Psoas muscle (tissue), 8 donors: ENCODE measurements around the gene ARAF. TPM values are rescaled to one million over a fixed set of nuclear protein-coding genes. Genes with fewer than 3 reads are reported as not detected.

Source experiments
- ATAC-seq, 4 donors: fragments of 200-7000 bp; cut with Tn5 transposase; one replicate each; pipeline ENCODE4 v1.9.1; 2020; ENCODE audit warnings: moderate library complexity in 3 of 4, mild to moderate bottlenecking in 2 of 4
- DNase-seq, 2 donors: peaks; one replicate each; pipeline ENCODE4 v3.0.0-alpha.2; 2020
- H3K27ac ChIP-seq: fragments of 200-600 bp; one replicate; pipeline ENCODE4 v1.8.0; 2022
- H3K27me3 ChIP-seq, 3 donors: fragments of 200-600 bp in 1 of 3; one replicate each; pipeline versions ENCODE4 v1.6.1 to v1.8.0; 2013 to 2022; ENCODE audit warnings: low read length in 2 of 3, mild to moderate bottlenecking in 2 of 3, moderate library complexity in 1 of 3; ENCODE audit not compliant: insufficient read depth in 3 of 3
- H3K36me3 ChIP-seq, 2 donors: fragments of 200-600 bp in 1 of 2; one replicate each; pipeline versions ENCODE4 v1.6.1 to v1.8.0; 2013 to 2022; ENCODE audit warnings: low read depth in 1 of 2, mild to moderate bottlenecking in 1 of 2, moderate library complexity in 1 of 2; ENCODE audit not compliant: insufficient read depth in 1 of 2
- H3K4me1 ChIP-seq: fragments of 200-600 bp; one replicate; pipeline ENCODE4 v1.8.0; 2022
- H3K4me3 ChIP-seq: fragments of 200-600 bp; one replicate; pipeline ENCODE4 v1.8.0; 2022; ENCODE audit warnings: mild to moderate bottlenecking
- H3K9me3 ChIP-seq: fragments of 200-600 bp; one replicate; pipeline ENCODE4 v1.8.0; 2022
- WGBS, 3 donors: extraction: QIAGEN DNeasy Blood & Tissue Kit; methylation state at CpG; one replicate each; pipeline versions ENCODE4 v1.1.6 to v1.1.7; 2013; 5-methylcytosine and 5-hydroxymethylcytosine counted together
- intact Hi-C, 2 donors: fragments of 100-400 bp; cut with DNase I; formaldehyde crosslinking; loops; one replicate each; pipeline versions ENCODE4 v1.11.0 to v1.14.2; 2022
- polyA plus RNA-seq, 3 donors: library from polyadenylated mRNA; stranded (reverse); fragments of 200-250 nt; gene quantifications; one replicate each; pipeline ENCODE4 v1.2.3, GENCODE V29; 2013
- total RNA-seq, 4 donors: library from RNA; stranded (reverse); fragmentation: NEBNext Ultra II Directional in 2 of 4; extraction: Animal tissue kit (Norgen Biotek cat#: 25700) in 2 of 4; gene quantifications; one replicate each; pipeline versions ENCODE4 v1.2.1 to v1.2.4, GENCODE V29; 2021 to 2023
- TF ChIP-seq, protein P1 (sequence below): fragments of 200-600 bp; IDR thresholded peaks from one replicate; pipeline ENCODE4 v1.8.0; 2022; ENCODE audit warnings: antibody characterized with exemption
- donor health status: healthy with polysubstance abuse.
- donor health status: DM: no; HTN: no; CAD: no; lungs with moderate emphysema.
- donor health status: Bipolar disorder and iron deficiency.
- donor health status: healthy.
- donor health status: DM: yes; HTN: yes; CAD: no.
- donor health status: DM: no; HTN: no; CAD: no.
- donor health status: DM: no; HTN: no; CAD: no.
- donor health status: DM: yes; HTN: yes; CAD: no.

Gene ARAF
- total and polyA plus RNA-seq, 7 donors, result 54.3 to 118 (median 101) TPM

DNA sequence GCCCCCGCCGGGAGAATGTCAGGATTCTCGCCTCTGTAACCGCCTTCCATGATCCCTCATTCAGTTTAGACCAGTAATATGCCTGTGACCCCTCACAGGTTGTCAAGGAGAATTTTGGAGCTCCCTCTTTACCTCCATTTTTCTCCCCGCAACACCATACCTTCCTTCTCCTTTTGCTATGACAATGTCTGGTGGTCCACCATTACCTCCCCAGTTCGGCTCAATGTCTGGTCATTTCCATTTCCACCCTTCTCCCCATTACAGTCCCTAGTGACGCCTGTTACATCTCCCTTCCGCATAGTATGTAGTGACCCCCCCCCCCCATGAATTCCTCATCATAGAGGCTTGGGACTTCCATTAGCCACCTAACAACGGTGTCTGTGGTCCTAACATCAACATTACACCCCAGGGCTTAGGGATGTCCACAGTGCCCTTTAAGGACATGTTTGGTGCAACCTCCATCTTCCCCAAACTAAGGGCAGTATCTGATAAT lies 700 bp downstream of the ARAF start:
- no peak for DNase-seq
- intact Hi-C loops, result no loop called here
- Histone ChIP-seq H3K9me3 (no peaks in the 10 kb centered on the region), H3K4me3 (peak overlapping the region; percentile 70), H3K27me3 (no peaks in the 10 kb centered on the region), H3K27ac (peak overlapping the region; percentile 92), H3K36me3 (peaks cover 5 to 31% of the 10 kb centered on the region in 2 donors), H3K4me1 (no peaks in the 10 kb centered on the region)
- WGBS, 3 donors, result 2 to 45% (median 4%) methylated on average over 9 of the region's 9 CpGs
- no peak for ATAC-seq
- TF ChIP-seq, protein P1, sequence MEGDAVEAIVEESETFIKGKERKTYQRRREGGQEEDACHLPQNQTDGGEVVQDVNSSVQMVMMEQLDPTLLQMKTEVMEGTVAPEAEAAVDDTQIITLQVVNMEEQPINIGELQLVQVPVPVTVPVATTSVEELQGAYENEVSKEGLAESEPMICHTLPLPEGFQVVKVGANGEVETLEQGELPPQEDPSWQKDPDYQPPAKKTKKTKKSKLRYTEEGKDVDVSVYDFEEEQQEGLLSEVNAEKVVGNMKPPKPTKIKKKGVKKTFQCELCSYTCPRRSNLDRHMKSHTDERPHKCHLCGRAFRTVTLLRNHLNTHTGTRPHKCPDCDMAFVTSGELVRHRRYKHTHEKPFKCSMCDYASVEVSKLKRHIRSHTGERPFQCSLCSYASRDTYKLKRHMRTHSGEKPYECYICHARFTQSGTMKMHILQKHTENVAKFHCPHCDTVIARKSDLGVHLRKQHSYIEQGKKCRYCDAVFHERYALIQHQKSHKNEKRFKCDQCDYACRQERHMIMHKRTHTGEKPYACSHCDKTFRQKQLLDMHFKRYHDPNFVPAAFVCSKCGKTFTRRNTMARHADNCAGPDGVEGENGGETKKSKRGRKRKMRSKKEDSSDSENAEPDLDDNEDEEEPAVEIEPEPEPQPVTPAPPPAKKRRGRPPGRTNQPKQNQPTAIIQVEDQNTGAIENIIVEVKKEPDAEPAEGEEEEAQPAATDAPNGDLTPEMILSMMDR, result no peak

DNA sequence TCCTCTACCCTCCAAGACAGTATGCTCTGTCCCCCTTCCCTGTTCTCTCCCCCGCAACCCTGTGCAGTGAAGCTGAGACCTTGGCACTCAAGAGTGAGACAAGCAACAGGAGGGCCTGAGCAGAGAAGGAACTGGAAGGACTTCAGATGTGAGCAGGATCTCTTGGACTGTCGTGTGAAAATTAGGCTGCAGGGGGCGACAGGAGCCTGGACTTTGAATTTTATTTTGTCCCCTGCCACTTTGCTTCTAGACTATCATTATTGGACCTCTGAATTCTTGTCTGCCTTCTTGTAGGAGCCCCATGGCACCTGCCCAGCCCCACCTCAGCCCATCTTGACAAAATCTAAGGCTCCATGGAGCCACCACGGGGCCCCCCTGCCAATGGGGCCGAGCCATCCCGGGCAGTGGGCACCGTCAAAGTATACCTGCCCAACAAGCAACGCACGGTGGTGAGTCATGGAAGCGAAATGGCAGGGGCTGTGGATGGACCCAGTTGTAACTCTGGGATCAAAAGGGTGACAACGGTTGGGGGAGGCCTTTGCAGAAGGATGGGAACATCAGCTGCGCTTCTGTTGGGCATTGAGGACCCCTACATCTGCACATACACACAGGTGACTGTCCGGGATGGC lies 1.7 kb downstream of the ARAF start:
- intact Hi-C loops, result no loop called here
- ATAC-seq, result no peak
- WGBS, 3 donors, result 71 to 79% (median 79%) methylated on average over 12 to 13 of the region's 13 CpGs

DNA sequence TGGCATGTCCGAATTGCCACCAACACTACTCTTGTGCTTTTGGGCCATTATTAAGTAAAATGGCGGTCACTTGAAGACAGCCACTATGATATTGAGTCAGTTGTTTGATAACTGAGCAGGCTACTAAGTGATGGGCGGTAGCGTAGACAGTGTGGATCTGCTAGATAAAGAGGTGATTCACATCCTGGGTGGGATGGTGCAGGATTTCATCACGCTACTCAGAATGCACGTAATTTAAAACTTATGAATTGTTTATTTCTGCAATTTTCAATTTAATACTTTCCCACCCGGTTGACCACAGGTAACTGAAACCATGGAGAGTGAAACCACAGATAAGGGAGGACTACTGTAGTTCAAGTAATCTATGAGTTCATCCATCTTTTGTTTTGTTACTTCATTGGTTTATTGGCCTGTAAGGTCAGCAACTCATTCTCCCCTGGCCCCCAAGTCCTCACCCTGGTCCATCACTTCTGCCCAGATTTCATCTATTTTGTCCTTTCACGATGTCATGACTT lies 2.9 kb downstream of the ARAF start:
- Histone ChIP-seq H3K9me3 (no peaks in the 10 kb centered on the region), H3K4me3 (no peak overlapping the region), H3K27ac (no peak overlapping the region), H3K27me3 (no peaks in the 10 kb centered on the region), H3K36me3 (peaks cover 5 to 53% of the 10 kb centered on the region in 2 donors), H3K4me1 (no peaks in the 10 kb centered on the region)
- TF ChIP-seq, protein P1, result no peak
- DNase-seq (no peak), ATAC-seq (no peak)
- WGBS, 3 donors, result 78 to 85% (median 81%) methylated on average over 8 of the region's 8 CpGs
- intact Hi-C loops, result loop anchor here in 1 of 2 donors (2.0 kb wide), 1 partner anchor 81 kb away; no protein-coding TSS in a partner anchor

More for the DNA sequence above, 1.7 kb downstream of the ARAF start:
- no peaks in the 10 kb centered on the region for H3K4me1 ChIP-seq
- no peaks in the 10 kb centered on the region for H3K9me3 ChIP-seq
- TF ChIP-seq, protein P1, result peak; percentile 30
- no peak overlapping the region for H3K4me3 ChIP-seq
- no peak overlapping the region for H3K27ac ChIP-seq
- H3K36me3 ChIP-seq, result peaks cover 5 to 41% of the 10 kb centered on the region in 2 donors
- DNase-seq, result no peak
- no peaks in the 10 kb centered on the region for H3K27me3 ChIP-seq

DNA sequence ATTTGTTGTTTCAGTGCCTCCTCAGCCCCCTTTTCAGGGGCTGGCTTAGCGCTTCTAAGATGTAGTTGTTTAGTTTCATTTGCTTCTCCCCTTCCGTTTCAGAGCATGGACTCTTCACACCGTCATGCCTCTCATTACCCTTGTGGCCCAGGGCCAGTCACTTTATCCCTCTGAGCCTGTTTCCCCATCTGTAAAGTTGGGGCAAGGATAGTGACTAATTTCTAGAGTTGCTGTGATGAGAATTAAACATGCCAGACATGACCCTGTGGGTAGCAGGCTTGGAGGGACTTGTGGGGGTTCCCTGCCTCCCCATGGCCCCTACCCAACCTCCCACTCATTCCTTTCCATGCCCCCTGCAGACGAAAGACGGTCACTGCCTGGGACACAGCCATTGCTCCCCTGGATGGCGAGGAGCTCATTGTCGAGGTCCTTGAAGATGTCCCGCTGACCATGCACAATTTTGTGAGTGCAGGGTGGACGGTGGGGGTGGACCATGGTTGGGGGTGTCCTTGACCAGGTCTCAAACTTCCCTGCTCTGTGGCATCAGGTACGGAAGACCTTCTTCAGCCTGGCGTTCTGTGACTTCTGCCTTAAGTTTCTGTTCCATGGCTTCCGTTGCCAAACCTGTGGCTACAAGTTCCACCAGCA lies 3.6 kb downstream of the ARAF start:
- Histone ChIP-seq H3K36me3 (peaks cover 5 to 60% of the 10 kb centered on the region in 2 donors), H3K27me3 (no peaks in the 10 kb centered on the region), H3K4me3 (no peak overlapping the region), H3K9me3 (no peaks in the 10 kb centered on the region), H3K27ac (no peak overlapping the region), H3K4me1 (no peaks in the 10 kb centered on the region)
- no peak for DNase-seq
- TF ChIP-seq, protein P1, result no peak
- ATAC-seq, result no peak
- 66 to 77% (median 73%) methylated on average over 12 of the region's 12 CpGs for WGBS, 3 donors
- intact Hi-C loops, result loop anchor here in 1 of 2 donors (2.0 kb wide), 1 partner anchor 80 kb away; no protein-coding TSS in a partner anchor
